HepG2 (cell line): Measurements from ENCODE around the gene RANBP3L. TPM values are rescaled to one million over a fixed set of nuclear protein-coding genes. Genes with fewer than 3 reads are reported as not detected.

Experiments
- AFF4 ChIP-seq: sonication (generic); formaldehyde crosslinking; IDR thresholded peaks from 2 replicates; pipeline ENCODE4 v1.4.0; 2020; ENCODE audit warnings: missing genetic modification reagents
- ATF7 ChIP-seq, 2 experiments: fragments of 450-650 bp in 1 of 2; sonication (generic) in 1 of 2; formaldehyde crosslinking in 1 of 2; IDR thresholded peaks; 2 replicates each; pipeline versions ENCODE4 v1.4.0 to v1.6.1; 2016 to 2020; ENCODE audit warnings: antibody characterized with exemption in 1 of 2, mild to moderate bottlenecking in 1 of 2, missing genetic modification reagents in 1 of 2
- CCAR2 ChIP-seq: fragments of 200-400 bp; formaldehyde crosslinking; optimal IDR thresholded peaks from 2 replicates; pipeline ENCODE3; 2018; ENCODE audit warnings: low read depth, mild to moderate bottlenecking, low read length, moderate library complexity
- CENPX ChIP-seq: sonication (generic); formaldehyde crosslinking; IDR thresholded peaks from 2 replicates; pipeline ENCODE4 v1.9.0; 2021; ENCODE audit warnings: mild to moderate bottlenecking, missing genetic modification reagents, moderate library complexity
- GABPB1 ChIP-seq: IDR thresholded peaks from 2 replicates; pipeline ENCODE4 v1.6.1; 2016; ENCODE audit warnings: mild to moderate bottlenecking, missing genetic modification reagents, moderate library complexity, missing compliant biosample characterization
- HMGXB4 ChIP-seq, 2 experiments: sonication (generic) in 1 of 2; formaldehyde crosslinking in 1 of 2; IDR thresholded peaks; 2 replicates each; pipeline versions ENCODE4 v1.4.0 to v1.6.1; 2018 to 2020; ENCODE audit warnings: missing genetic modification reagents in 2 of 2, borderline replicate concordance in 1 of 2, low read depth in 1 of 2, mild to moderate bottlenecking in 1 of 2, missing biosample characterization in 1 of 2
- HOMEZ ChIP-seq: IDR thresholded peaks from 2 replicates; pipeline ENCODE4 v1.6.1; 2016; ENCODE audit warnings: low read depth
- IKZF4 ChIP-seq: sonication (generic); formaldehyde crosslinking; IDR thresholded peaks from 2 replicates; pipeline ENCODE4 v1.5.1; 2020; ENCODE audit warnings: borderline replicate concordance, mild to moderate bottlenecking, low read depth, missing genetic modification reagents; ENCODE audit errors: not compliant biosample characterization
- NR2F1 ChIP-seq, 2 experiments: fragments of 450-650 bp in 1 of 2; formaldehyde crosslinking in 1 of 2; IDR thresholded peaks; 2 replicates each; pipeline versions ENCODE4 v1.5.0 to v1.6.1; 2016 to 2020; ENCODE audit warnings: mild to moderate bottlenecking in 1 of 2, missing compliant biosample characterization in 1 of 2, missing genetic modification reagents in 1 of 2, moderate library complexity in 1 of 2
- POGZ ChIP-seq: sonication (generic); formaldehyde crosslinking; IDR thresholded peaks from 2 replicates; pipeline ENCODE4 v1.4.0; 2020; ENCODE audit warnings: mild to moderate bottlenecking, missing genetic modification reagents
- TFDP1 ChIP-seq: IDR thresholded peaks from 2 replicates; pipeline ENCODE4 v1.6.1; 2016; ENCODE audit warnings: missing compliant biosample characterization, missing genetic modification reagents, borderline replicate concordance
- TP53 ChIP-seq: sonication (generic); formaldehyde crosslinking; conservative IDR thresholded peaks from 2 replicates; pipeline ENCODE4 v1.4.0; 2020; ENCODE audit warnings: missing genetic modification reagents
- ZFP62 ChIP-seq: sonication (generic); formaldehyde crosslinking; IDR thresholded peaks from 2 replicates; pipeline ENCODE4 v1.4.0; 2020; ENCODE audit warnings: missing genetic modification reagents
- ZNF282 ChIP-seq: fragments of 450-650 bp; IDR thresholded peaks from 2 replicates; pipeline ENCODE4 v1.6.1; 2018; ENCODE audit not compliant: partially characterized antibody
- ZNF737 ChIP-seq: sonication (generic); formaldehyde crosslinking; IDR thresholded peaks from 2 replicates; pipeline ENCODE4 v1.5.0; 2020; ENCODE audit warnings: missing genetic modification reagents, mild to moderate bottlenecking, borderline replicate concordance
- ZNF773 ChIP-seq: sonication (generic); formaldehyde crosslinking; IDR thresholded peaks from 2 replicates; pipeline ENCODE4 v1.4.0; 2020; ENCODE audit warnings: missing genetic modification reagents, borderline replicate concordance
- ZNF839 ChIP-seq: sonication (generic); formaldehyde crosslinking; IDR thresholded peaks from 2 replicates; pipeline ENCODE4 v1.4.0; 2020; ENCODE audit warnings: missing genetic modification reagents, mild to moderate bottlenecking, borderline replicate concordance
- ZNF883 ChIP-seq: sonication (generic); formaldehyde crosslinking; IDR thresholded peaks from 2 replicates; pipeline ENCODE4 v1.5.1; 2020; ENCODE audit warnings: mild to moderate bottlenecking, missing genetic modification reagents; ENCODE audit errors: not compliant biosample characterization
- polyA plus RNA-seq, 8 experiments: library from polyadenylated mRNA; depleted of rRNA in 3 of 8; stranded (reverse) in 7 of 8; unstranded in 1 of 8; fragments of >200 nt; fragmentation: Illumina TruSeq in 4 of 8; extraction: Trizol in 4 of 8; gene quantifications; 2 replicates each; pipeline versions ENCODE4 v1.2.1 to v1.2.3, GENCODE V29; 2011 to 2016; ENCODE audit warnings: low read depth in 4 of 8, missing spikeins in 1 of 8, mixed read lengths in 1 of 8; ENCODE audit not compliant: insufficient read depth in 1 of 8
- total RNA-seq, 5 experiments: library from RNA; depleted of rRNA; stranded (reverse); fragments of >200 nt; fragmentation: Illumina TruSeq; extraction: Trizol; gene quantifications; 2 replicates each; pipeline ENCODE4 v1.2.3, GENCODE V29; 2016; ENCODE audit warnings: low read depth in 1 of 5

Gene RANBP3L
- total and polyA plus RNA-seq, 2 of the 13 experiments (the other 11 are each of a cell fraction or from before 2014, with no cell fraction given): 0.09 TPM; not detected in 1

GRCh38 chr5:36241631-36242533, 59.8 kb downstream of the RANBP3L start, which contains the start of gene NADK2 (continued):
- TF ChIP-seq NR2F1 (CRISPR knock-in tag; IDR thresholded peaks at IDR 0.05): 0 out of 4 replicates have a peak, but pooled peaks of 1 of the 2 experiments have one; percentile 12
- TF ChIP-seq AFF4 (CRISPR knock-in tag): no peak
- TF ChIP-seq TP53 (CRISPR knock-in tag): 0 out of 2 replicates have a peak, but pooled peaks have one; percentile 64
- no peak for TF ChIP-seq ZFP62 (CRISPR knock-in tag)
- no peak for TF ChIP-seq ZNF839 (CRISPR knock-in tag)
- TF ChIP-seq IKZF4: no peak
- TF ChIP-seq GABPB1: peak; percentile 86
- no peak for TF ChIP-seq CENPX
- TF ChIP-seq ZNF773 (CRISPR knock-in tag): no peak
- no peak for TF ChIP-seq ZNF737
- TF ChIP-seq ATF7 (IDR thresholded peaks at IDR 0.05): no peak
- TF ChIP-seq ATF7 (CRISPR knock-in tag; IDR thresholded peaks at IDR 0.05): peak; percentile 80
- peak; percentile 95 for TF ChIP-seq ZNF883
- TF ChIP-seq HMGXB4 (CRISPR knock-in tag; IDR thresholded peaks at IDR 0.05; ENCODE audit: borderline replicate concordance in 1 of 2, low read depth in 1 of 2): peak; percentile 58 to 81; a peak in 3 of 4 replicates
- TF ChIP-seq POGZ (CRISPR knock-in tag): peak; percentile 98
- TF ChIP-seq ZNF282: no peak
- TF ChIP-seq TFDP1 (CRISPR knock-in tag): peak; percentile 96
- no peak for TF ChIP-seq CCAR2
- TF ChIP-seq HOMEZ (CRISPR knock-in tag): peak; percentile 97
